GM23248 (cell line): ENCODE data around the gene VAV2. TPM values are rescaled to one million over a fixed set of nuclear protein-coding genes. Genes with fewer than 3 reads are reported as not detected.

Experiments used
- DNase-seq: peaks from one replicate; pipeline ENCODE4 v3.0.0-alpha.2; 2015
- H2AFZ ChIP-seq: fragments of 200-600 bp; sonication (generic); 2 replicates; pipeline ENCODE4 v1.6.1; 2016; ENCODE audit warnings: antibody characterized with exemption
- H3F3A ChIP-seq: fragments of 200-600 bp; sonication (generic); 2 replicates; pipeline ENCODE4 v1.6.1; 2016; ENCODE audit warnings: mild to moderate bottlenecking, antibody characterized with exemption, mixed run types; ENCODE audit not compliant: insufficient read depth
- H3K27ac ChIP-seq: fragments of 200-600 bp; sonication (generic); 2 replicates; pipeline ENCODE4 v1.5.1; 2016; ENCODE audit warnings: mild to moderate bottlenecking
- H3K27me3 ChIP-seq: fragments of 200-600 bp; sonication (generic); replicated peaks from 2 replicates; pipeline ENCODE4 v1.6.1; 2016; ENCODE audit warnings: mild to moderate bottlenecking; ENCODE audit not compliant: insufficient read depth
- H3K36me3 ChIP-seq: fragments of 200-600 bp; sonication (generic); 2 replicates; pipeline ENCODE4 v1.6.1; 2016; ENCODE audit warnings: low read depth, mild to moderate bottlenecking
- H3K4me1 ChIP-seq: fragments of 200-600 bp; sonication (generic); 2 replicates; pipeline ENCODE4 v1.6.1; 2016; ENCODE audit warnings: mild to moderate bottlenecking; ENCODE audit not compliant: insufficient read depth
- H3K4me2 ChIP-seq: fragments of 200-600 bp; sonication (generic); one replicate; pipeline ENCODE4 v1.6.1; 2016; ENCODE audit warnings: mild to moderate bottlenecking; ENCODE audit not compliant: unreplicated experiment
- H3K4me3 ChIP-seq: fragments of 200-600 bp; sonication (generic); 2 replicates; pipeline ENCODE4 v1.5.1; 2016; ENCODE audit warnings: mild to moderate bottlenecking
- H3K79me2 ChIP-seq: fragments of 200-600 bp; sonication (generic); 2 replicates; pipeline ENCODE4 v1.6.1; 2016; ENCODE audit warnings: mild to moderate bottlenecking; ENCODE audit not compliant: insufficient read depth
- H3K9ac ChIP-seq: fragments of 200-600 bp; sonication (generic); 2 replicates; pipeline ENCODE4 v1.6.1; 2016; ENCODE audit warnings: mild to moderate bottlenecking
- H3K9me2 ChIP-seq: fragments of 200-600 bp; sonication (generic); 2 replicates; pipeline ENCODE4 v1.6.1; 2016; ENCODE audit warnings: mixed run types, mild to moderate bottlenecking, moderate library complexity; ENCODE audit not compliant: insufficient read depth
- H3K9me3 ChIP-seq: fragments of 200-600 bp; sonication (generic); one replicate; pipeline ENCODE4 v1.6.1; 2017; ENCODE audit warnings: low read depth
- H4K20me1 ChIP-seq: fragments of 200-600 bp; sonication (generic); 2 replicates; pipeline ENCODE4 v1.6.0; 2016; ENCODE audit not compliant: insufficient read depth
- EZH2 ChIP-seq: fragments of 200-600 bp; sonication (generic); IDR thresholded peaks from 2 replicates; pipeline ENCODE4 v1.6.1; 2018; ENCODE audit warnings: antibody characterized with exemption, mild to moderate bottlenecking; ENCODE audit not compliant: insufficient read depth, poor library complexity, severe bottlenecking
- EZH2phosphoT487 ChIP-seq: fragments of 200-600 bp; sonication (generic); IDR thresholded peaks from 2 replicates; pipeline ENCODE4 v1.6.1; 2018; ENCODE audit warnings: antibody characterized with exemption, moderate library complexity, mild to moderate bottlenecking, low read depth; ENCODE audit not compliant: insufficient read depth
- WGBS, 2 experiments: methylation state at CpG; one replicate each; pipeline ENCODE4 v1.1.6; 2015 to 2017; ENCODE audit warnings: low lambda C conversion rate in 2 of 2, low coverage in 1 of 2; ENCODE audit errors: missing lambda C conversion rate in 2 of 2; 5-methylcytosine and 5-hydroxymethylcytosine counted together
- in situ Hi-C: fragments of 300-500 bp; cut with MboI; formaldehyde crosslinking; loops from 2 replicates; pipeline ENCODE4 v1.15.0; 2020
- polyA plus RNA-seq: library from polyadenylated mRNA; unstranded; fragments of >200 nt; fragmentation: Nextera tagmentation; extraction: Ambion mirVana; gene quantifications from 2 replicates; pipeline ENCODE4 v1.2.1, GENCODE V29; 2016
- total RNA-seq: library from RNA; depleted of rRNA; stranded (reverse); fragments of >200 nt; shearing (Covaris generic); gene quantifications from 2 replicates; pipeline ENCODE4 v1.2.3, GENCODE V29; 2014

VAV2 gene
- total and polyA plus RNA-seq, 2 experiments from 2014 or later: 6.7 to 9.0 TPM

DNA sequence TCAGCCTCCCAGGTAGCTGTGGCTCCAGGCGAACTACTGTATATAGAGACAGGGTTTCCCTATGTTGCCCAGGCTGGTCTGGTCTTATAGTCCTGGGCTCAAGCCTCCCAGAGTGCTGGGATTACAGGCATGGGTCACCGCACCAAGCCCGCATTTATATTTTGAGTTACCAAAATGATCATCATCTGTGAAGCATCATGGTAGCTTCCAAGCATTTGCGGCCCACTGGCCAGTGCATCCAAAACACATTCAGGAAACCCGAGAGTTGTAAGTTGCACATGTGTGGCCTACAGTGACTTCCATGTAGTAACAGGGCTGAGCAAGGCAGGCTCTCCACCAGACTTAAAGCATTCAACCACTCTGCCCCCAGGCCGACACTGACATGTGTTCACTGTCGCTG is 35.4 kb upstream of the VAV2 start:
- Histone ChIP-seq H3K27ac (no peak overlapping the region), H3K9me2 (no peaks in the 10 kb centered on the region), H3K4me1 (no peaks in the 10 kb centered on the region), H3K79me2 (peaks cover 9% of the 10 kb centered on the region; the same call in 1 of the 2 replicates), H3K9me3 (no peaks in the 10 kb centered on the region), H3K4me3 (no peak overlapping the region), H2AFZ (no peak overlapping the region), H3K36me3 (peaks cover 3% of the 10 kb centered on the region; the same call in 1 of the 2 replicates), H4K20me1 (no peaks in the 10 kb centered on the region), H3K4me2 (no peak overlapping the region), H3K9ac (no peak overlapping the region), H3F3A (no peaks in the 10 kb centered on the region), H3K27me3 (no peaks in the 10 kb centered on the region)
- in situ Hi-C loops: no loop called here
- DNase-seq: no peak
- no peak for TF ChIP-seq EZH2
- no peak for TF ChIP-seq EZH2phosphoT487
- WGBS, 2 experiments: 91 to 92% methylated on average over 7 of the region's 7 CpGs

DNA sequence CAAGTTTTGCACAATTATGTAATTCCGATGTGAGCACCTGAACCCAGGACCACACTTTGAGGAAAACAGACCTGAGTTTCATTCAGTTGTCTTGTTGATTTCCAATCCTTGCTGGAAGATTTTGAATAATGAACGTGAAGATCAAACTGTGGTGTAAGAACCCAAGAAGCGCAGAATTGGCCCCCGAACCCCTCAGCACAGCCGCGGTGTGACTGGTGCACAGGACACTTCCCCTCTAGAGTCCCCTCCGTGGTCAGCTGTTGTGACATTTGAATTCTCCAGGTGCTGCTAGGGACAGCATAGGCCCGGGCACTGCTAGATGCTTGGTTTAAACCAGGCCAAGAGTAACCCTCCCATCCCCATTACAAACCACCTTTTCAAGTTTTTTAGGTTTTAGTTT is 34.9 kb upstream of the VAV2 start:
- H3K4me1 ChIP-seq: no peaks in the 10 kb centered on the region
- no peak for DNase-seq
- no peak overlapping the region for H3K27ac ChIP-seq
- no peak for TF ChIP-seq EZH2
- no peak for TF ChIP-seq EZH2phosphoT487
- H3K9me2 ChIP-seq: no peaks in the 10 kb centered on the region
- no peak overlapping the region for H3K4me3 ChIP-seq
- WGBS, 2 experiments: 92 to 93% methylated on average over 8 of the region's 8 CpGs
- H3K9me3 ChIP-seq: no peaks in the 10 kb centered on the region
- no peaks in the 10 kb centered on the region for H3F3A ChIP-seq
- no peak overlapping the region for H3K4me2 ChIP-seq
- H3K36me3 ChIP-seq: no peaks in the 10 kb centered on the region
- H3K27me3 ChIP-seq: no peaks in the 10 kb centered on the region
- H3K9ac ChIP-seq: no peak overlapping the region
- no peak overlapping the region for H2AFZ ChIP-seq
- peaks cover 9% of the 10 kb centered on the region; the same call in 1 of the 2 replicates for H3K79me2 ChIP-seq
- in situ Hi-C loops: no loop called here
- H4K20me1 ChIP-seq: no peaks in the 10 kb centered on the region

DNA sequence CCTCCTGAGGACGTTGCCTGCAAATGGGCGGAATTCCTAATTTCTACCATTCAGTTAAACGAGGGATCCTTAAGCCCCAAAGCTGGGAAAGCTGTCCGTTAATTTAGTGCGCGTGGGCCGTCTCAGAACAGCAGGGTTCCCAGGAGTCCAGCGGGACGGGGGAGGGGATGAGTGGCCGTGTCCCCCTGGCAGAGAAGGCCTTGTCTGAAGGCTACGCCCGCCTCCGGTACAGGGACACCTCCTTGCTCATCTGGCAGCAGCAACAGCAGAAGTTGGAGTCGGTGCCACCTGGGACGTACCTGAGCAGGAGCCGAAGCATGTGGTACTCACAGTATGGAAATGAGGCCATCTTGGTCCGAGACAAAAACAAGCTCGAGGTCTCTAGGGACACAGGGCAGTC is 34.5 kb upstream of the VAV2 start:
- H3K9me2 ChIP-seq: no peaks in the 10 kb centered on the region
- in situ Hi-C loops: no loop called here
- H3K9ac ChIP-seq: peak overlapping the region; percentile 83
- H3K36me3 ChIP-seq: no peaks in the 10 kb centered on the region
- no peak for DNase-seq
- H3K27ac ChIP-seq: no peak overlapping the region
- H3K4me1 ChIP-seq: no peaks in the 10 kb centered on the region
- H2AFZ ChIP-seq: no peak overlapping the region
- no peaks in the 10 kb centered on the region for H3F3A ChIP-seq
- WGBS, 2 experiments: 80 to 82% methylated on average over 16 to 18 of the region's 18 CpGs
- H3K4me3 ChIP-seq: peak overlapping the region; percentile 80
- H3K4me2 ChIP-seq: peak overlapping the region; percentile 88
- no peaks in the 10 kb centered on the region for H3K27me3 ChIP-seq
- H3K9me3 ChIP-seq: no peaks in the 10 kb centered on the region
- no peaks in the 10 kb centered on the region for H4K20me1 ChIP-seq
- TF ChIP-seq EZH2 (no peak), EZH2phosphoT487 (no peak)
- H3K79me2 ChIP-seq: peaks cover 9% of the 10 kb centered on the region; the same call in 1 of the 2 replicates

DNA sequence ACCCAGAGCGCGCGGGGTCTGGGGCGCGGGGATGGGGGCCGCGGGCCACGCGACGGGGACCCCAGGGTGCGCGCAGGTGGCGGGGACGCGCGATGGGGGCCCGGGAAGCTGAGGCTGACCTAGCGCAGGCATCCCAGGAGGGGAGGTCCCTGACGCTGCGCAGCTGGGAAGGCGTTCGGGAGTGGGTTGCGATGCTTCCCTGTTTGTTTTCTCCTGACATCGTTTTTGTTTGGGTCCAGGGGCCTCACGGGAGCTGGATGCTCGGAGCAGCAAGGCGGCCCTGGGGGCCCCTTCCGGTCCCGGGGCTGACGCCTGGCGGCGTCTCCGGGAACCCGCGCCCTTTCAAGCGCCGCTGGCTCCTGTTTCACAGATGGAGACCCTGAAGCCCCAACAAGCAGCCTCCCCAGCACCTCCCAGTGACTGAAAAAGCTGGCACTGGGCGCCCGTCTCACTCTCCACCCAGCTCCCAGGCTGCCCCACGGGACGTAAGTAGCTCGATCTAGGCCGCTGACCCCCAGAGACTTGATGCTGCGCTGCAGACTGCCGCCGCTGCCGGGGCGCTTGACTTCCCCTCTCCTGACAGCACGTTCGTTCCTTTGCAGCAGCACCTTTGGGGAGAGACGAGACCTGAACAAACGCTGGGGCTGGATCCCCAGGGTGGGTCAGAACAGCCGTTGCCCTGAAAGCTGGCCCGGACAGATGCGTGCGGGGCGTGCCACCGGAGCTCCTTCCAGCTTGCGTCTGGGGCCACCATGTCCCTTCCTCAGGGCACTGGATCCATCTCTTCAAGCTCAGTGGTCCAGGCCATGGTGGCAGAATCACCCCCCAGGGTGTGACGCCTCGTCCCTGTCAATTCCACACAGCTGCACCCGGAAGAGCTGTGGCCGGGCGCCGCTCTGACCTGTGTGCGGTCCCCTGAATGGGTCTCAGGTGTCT is 33.8 kb upstream of the VAV2 start:
- peak overlapping the region; percentile 80 for H2AFZ ChIP-seq
- H3K9ac ChIP-seq: peak overlapping the region; percentile 83
- peak overlapping the region; percentile 50 for H3K27ac ChIP-seq
- no peaks in the 10 kb centered on the region for H3F3A ChIP-seq
- H3K9me3 ChIP-seq: no peaks in the 10 kb centered on the region
- H3K27me3 ChIP-seq: no peaks in the 10 kb centered on the region
- peaks cover 9% of the 10 kb centered on the region; the same call in 1 of the 2 replicates for H3K79me2 ChIP-seq
- H3K36me3 ChIP-seq: no peaks in the 10 kb centered on the region
- H4K20me1 ChIP-seq: no peaks in the 10 kb centered on the region
- TF ChIP-seq EZH2phosphoT487 (no peak), EZH2 (no peak)
- H3K4me1 ChIP-seq: no peaks in the 10 kb centered on the region
- H3K4me2 ChIP-seq: peak overlapping the region; percentile 88
- in situ Hi-C loops: no loop called here
- DNase-seq: peak; percentile 77
- H3K4me3 ChIP-seq: peak overlapping the region; percentile 80
- H3K9me2 ChIP-seq: no peaks in the 10 kb centered on the region
- 13% methylated on average over 53 to 56 of the region's 66 CpGs for WGBS, 2 experiments
